ENCODE data around the gene NGEF.

The NGEF gene

DNA sequence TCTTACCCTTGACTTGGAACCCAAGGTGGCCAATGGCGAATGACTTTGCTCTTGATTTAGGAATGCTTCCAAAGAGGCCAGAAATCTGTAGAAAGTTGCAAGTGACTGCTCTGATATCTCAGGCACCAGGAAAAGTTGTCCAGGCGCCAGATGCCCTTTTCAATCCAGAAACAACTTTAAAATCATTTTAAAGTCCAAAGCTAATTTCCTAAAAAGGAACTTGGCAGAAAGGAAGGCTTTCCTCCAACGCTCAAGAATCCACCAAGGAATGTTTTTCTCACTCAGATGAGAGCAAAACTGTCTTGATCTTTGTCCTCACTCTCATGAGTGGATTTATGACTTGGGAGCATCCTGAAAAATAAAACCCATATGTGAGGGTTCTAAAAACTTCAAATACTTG, 5.3 kb downstream of the NGEF start:
- TF ChIP-seq, protein P1, sequence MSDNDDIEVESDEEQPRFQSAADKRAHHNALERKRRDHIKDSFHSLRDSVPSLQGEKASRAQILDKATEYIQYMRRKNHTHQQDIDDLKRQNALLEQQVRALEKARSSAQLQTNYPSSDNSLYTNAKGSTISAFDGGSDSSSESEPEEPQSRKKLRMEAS (IDR thresholded peaks at IDR 0.05), result no peak
- no peak for TF ChIP-seq REST (IDR thresholded peaks at IDR 0.05; ENCODE audit: low read depth)
- TF ChIP-seq USF1 (IDR thresholded peaks at IDR 0.05), result no peak
- TF ChIP-seq TEAD4 (IDR thresholded peaks at IDR 0.05), result no peak
- no peak for TF ChIP-seq TAF1 (IDR thresholded peaks at IDR 0.05; ENCODE audit: low read depth)
- TF ChIP-seq ZBTB7A (IDR thresholded peaks at IDR 0.05; ENCODE audit: low read depth), result no peak

DNA sequence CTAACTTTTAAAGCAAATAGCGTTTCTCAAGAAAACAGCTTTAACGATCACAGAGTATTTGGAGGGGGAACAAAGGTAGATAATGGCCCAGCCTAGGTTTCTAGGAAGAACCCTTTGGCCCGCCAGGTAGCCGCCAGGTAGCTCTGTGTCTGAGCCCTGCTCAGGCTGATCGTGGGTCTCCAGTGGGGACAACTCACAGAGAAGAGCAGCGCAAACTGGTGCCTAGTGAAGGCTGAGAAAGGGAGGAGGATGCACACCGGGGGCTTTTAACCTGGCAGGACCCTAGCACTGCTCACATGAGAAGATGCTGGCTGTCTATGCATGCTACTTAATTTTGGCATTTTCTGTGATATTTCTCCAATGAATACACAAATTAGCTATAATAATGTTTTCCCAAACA, 5.8 kb downstream of the NGEF start:
- TF ChIP-seq NFIC (IDR thresholded peaks at IDR 0.05), result no peak
- no peak for TF ChIP-seq CREB1 (IDR thresholded peaks at IDR 0.05; ENCODE audit: low read depth)
- TF ChIP-seq USF1 (IDR thresholded peaks at IDR 0.05), result no peak
- no peak for TF ChIP-seq RAD21 (IDR thresholded peaks at IDR 0.05; ENCODE audit: low read depth)
- TF ChIP-seq TEAD4 (IDR thresholded peaks at IDR 0.05), result no peak
- TF ChIP-seq, protein P1 (IDR thresholded peaks at IDR 0.05), result no peak
- TF ChIP-seq EGR1 (IDR thresholded peaks at IDR 0.05), result no peak
- TF ChIP-seq EP300 (IDR thresholded peaks at IDR 0.05; ENCODE audit: borderline replicate concordance), result no peak
- no peak for TF ChIP-seq ZBTB7A (IDR thresholded peaks at IDR 0.05; ENCODE audit: low read depth)
- no peak for TF ChIP-seq REST (IDR thresholded peaks at IDR 0.05; ENCODE audit: low read depth)
- TF ChIP-seq TAF1 (IDR thresholded peaks at IDR 0.05; ENCODE audit: low read depth), result no peak
- TF ChIP-seq TCF12 (IDR thresholded peaks at IDR 0.05; ENCODE audit: low read depth), result no peak
- no peak for TF ChIP-seq FOXM1 (IDR thresholded peaks at IDR 0.05; ENCODE audit: borderline replicate concordance, low read depth)

DNA sequence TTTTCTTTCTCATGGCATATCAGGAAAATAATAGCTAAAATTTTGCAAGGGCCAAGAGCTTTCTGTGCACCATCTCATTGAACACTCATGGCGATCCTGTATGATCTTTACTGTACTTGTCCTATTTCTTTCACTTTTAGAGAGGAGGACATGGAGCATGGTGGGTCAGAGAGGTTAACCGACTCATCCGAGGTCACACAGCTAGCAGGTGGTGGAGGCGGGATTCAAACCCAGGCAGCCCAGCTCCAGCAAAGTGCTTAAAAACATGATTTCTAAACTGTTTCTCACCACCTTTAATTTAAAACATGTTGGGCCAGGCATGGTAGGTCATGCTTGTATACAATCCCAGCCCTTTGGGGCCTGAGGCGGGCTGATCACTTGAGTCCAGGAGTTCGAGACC, 6.4 kb downstream of the NGEF start:
- TF ChIP-seq CEBPB (IDR thresholded peaks at IDR 0.05) (no peak), FOXM1 (IDR thresholded peaks at IDR 0.05; ENCODE audit: borderline replicate concordance, low read depth) (no peak)

DNA sequence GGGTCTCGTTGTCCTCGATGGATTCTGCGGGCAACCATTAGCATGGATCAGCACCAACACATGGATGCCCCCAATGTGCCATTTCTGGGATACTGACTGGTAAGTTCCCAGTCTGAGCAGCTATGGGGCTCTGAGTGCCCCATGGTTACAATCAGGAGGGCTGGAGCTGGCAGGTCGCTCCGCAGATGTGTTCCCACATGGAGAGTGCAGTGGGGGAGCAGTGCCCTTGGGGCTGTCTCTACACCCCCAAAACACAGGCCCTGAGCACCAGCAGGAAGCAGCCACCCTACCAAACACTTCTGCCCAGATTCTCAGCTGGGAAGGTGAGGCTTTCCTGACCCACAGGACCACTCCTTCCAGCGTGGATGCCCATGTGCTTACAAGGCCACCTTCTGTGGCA, 8.0 kb downstream of the NGEF start:
- TF ChIP-seq NFIC (IDR thresholded peaks at IDR 0.05), result no peak
- TF ChIP-seq REST (IDR thresholded peaks at IDR 0.05; ENCODE audit: low read depth), result no peak
- TF ChIP-seq EP300 (IDR thresholded peaks at IDR 0.05; ENCODE audit: borderline replicate concordance), result no peak
- TF ChIP-seq YY1 (IDR thresholded peaks at IDR 0.05; ENCODE audit: low read depth), result no peak
- no peak for TF ChIP-seq CREB1 (IDR thresholded peaks at IDR 0.05; ENCODE audit: low read depth)
- TF ChIP-seq, protein P1 (IDR thresholded peaks at IDR 0.05), result no peak

GRCh38 chr2:233003658-233004555, 9.1 kb downstream of the NGEF start:
- no peak for TF ChIP-seq REST (IDR thresholded peaks at IDR 0.05; ENCODE audit: low read depth)
- TF ChIP-seq EGR1 (IDR thresholded peaks at IDR 0.05), result no peak
- TF ChIP-seq USF1 (IDR thresholded peaks at IDR 0.05), result no peak
- TF ChIP-seq TCF12 (IDR thresholded peaks at IDR 0.05; ENCODE audit: low read depth), result no peak
- no peak for TF ChIP-seq NFIC (IDR thresholded peaks at IDR 0.05)
- no peak for TF ChIP-seq CEBPB (IDR thresholded peaks at IDR 0.05)
- no peak for TF ChIP-seq RAD21 (IDR thresholded peaks at IDR 0.05; ENCODE audit: low read depth)
- no peak for TF ChIP-seq EP300 (IDR thresholded peaks at IDR 0.05; ENCODE audit: borderline replicate concordance)
- TF ChIP-seq ZBTB7A (IDR thresholded peaks at IDR 0.05; ENCODE audit: low read depth), result no peak
- TF ChIP-seq, protein P1 (IDR thresholded peaks at IDR 0.05), result no peak
- TF ChIP-seq TAF1 (IDR thresholded peaks at IDR 0.05; ENCODE audit: low read depth), result no peak
- TF ChIP-seq TEAD4 (IDR thresholded peaks at IDR 0.05), result no peak
